Breast epithelium (tissue), 4 donors: ENCODE results near the gene CTH. TPM values are rescaled to one million over a fixed set of nuclear protein-coding genes. Genes with fewer than 3 reads are reported as not detected.

Source experiments
- DNase-seq, 2 donors: peaks; one replicate each; pipeline ENCODE4 v3.0.0-alpha.2; 2019; ENCODE audit warnings: low spot score in 2 of 2
- H3K27ac ChIP-seq, 2 donors: fragments of 200-600 bp; sonication (generic) in 1 of 2; one replicate each; pipeline ENCODE4 v1.5.1; 2016 to 2019; ENCODE audit warnings: mild to moderate bottlenecking in 1 of 2
- H3K27me3 ChIP-seq, 2 donors: fragments of 200-600 bp; sonication (generic) in 1 of 2; one replicate each; pipeline versions ENCODE4 v1.5.1 to v1.6.0; 2017 to 2019; ENCODE audit warnings: control low read depth in 1 of 2, mild to moderate bottlenecking in 1 of 2
- H3K36me3 ChIP-seq: fragments of 200-600 bp; one replicate; pipeline ENCODE4 v1.5.1; 2019
- H3K4me1 ChIP-seq, 2 donors: fragments of 200-600 bp; sonication (generic); one replicate each; pipeline ENCODE4 v1.5.1; 2016 to 2019; ENCODE audit warnings: control low read depth in 1 of 2
- H3K4me3 ChIP-seq, 3 donors: fragments of 200-600 bp; sonication (generic); 1 replicate in 2 of 3; 2 replicates in 1 of 3; pipeline ENCODE4 v1.5.1; 2016 to 2019; ENCODE audit warnings: mild to moderate bottlenecking in 3 of 3, moderate library complexity in 2 of 3
- H3K9me3 ChIP-seq, 2 donors: fragments of 200-600 bp; sonication (generic) in 1 of 2; one replicate each; pipeline ENCODE4 v1.5.1; 2016 to 2019; ENCODE audit warnings: control low read depth in 1 of 2
- CTCF ChIP-seq, 3 donors: fragments of 450-650 bp; IDR thresholded peaks; one replicate each; pipeline ENCODE4 v1.5.1; 2016 to 2017; ENCODE audit warnings: antibody characterized with exemption in 3 of 3, mild to moderate bottlenecking in 3 of 3, moderate library complexity in 3 of 3
- POLR2A ChIP-seq: fragments of 450-650 bp; IDR thresholded peaks from one replicate; pipeline ENCODE4 v1.6.1; 2016; ENCODE audit warnings: antibody characterized with exemption, mild to moderate bottlenecking, moderate library complexity
- POLR2AphosphoS5 ChIP-seq, 3 donors: sonication (generic); formaldehyde crosslinking; IDR thresholded peaks; one replicate each; pipeline ENCODE4 v1.6.1; 2017; ENCODE audit warnings: antibody characterized with exemption in 3 of 3
- intact Hi-C: fragments of 100-400 bp; cut with DNase I; formaldehyde crosslinking; loops from one replicate; pipeline ENCODE4 v1.15.1; 2023; ENCODE audit warnings: low total_unique reads
- total RNA-seq, 3 donors: library from RNA; depleted of rRNA; stranded (reverse); fragments of >200 nt; gene quantifications; one replicate each; pipeline ENCODE4 v1.1.0, GENCODE V29; 2016

The CTH gene
- total RNA-seq, 3 donors from 2014 or later: 4.9 to 11.7 (median 5.3) TPM

- no peaks in the 10 kb centered on the region for H3K9me3 ChIP-seq
- H3K36me3 ChIP-seq: no peaks in the 10 kb centered on the region
- no peak overlapping the region for H3K4me3 ChIP-seq
- no peaks in the 10 kb centered on the region for H3K4me1 ChIP-seq
- DNase-seq: no peak
- TF ChIP-seq CTCF (IDR thresholded peaks at IDR 0.05): no peak
- no peak for TF ChIP-seq POLR2A
- TF ChIP-seq POLR2AphosphoS5 (IDR thresholded peaks at IDR 0.05): no peak
- no peaks in the 10 kb centered on the region for H3K27me3 ChIP-seq
- no peak overlapping the region for H3K27ac ChIP-seq
- intact Hi-C loops: no loop called here
These were observed 72.3 kb downstream of the CTH start for GRCh38 chr1:70483342-70483741.

- H3K27me3 ChIP-seq: no peaks in the 10 kb centered on the region
- no peaks in the 10 kb centered on the region for H3K36me3 ChIP-seq
- H3K27ac ChIP-seq: no peak overlapping the region
- H3K9me3 ChIP-seq: no peaks in the 10 kb centered on the region
- DNase-seq: no peak
- no peaks in the 10 kb centered on the region for H3K4me1 ChIP-seq
- intact Hi-C loops: no loop called here
- H3K4me3 ChIP-seq: no peak overlapping the region
- TF ChIP-seq CTCF (IDR thresholded peaks at IDR 0.05) (no peak), POLR2AphosphoS5 (IDR thresholded peaks at IDR 0.05) (no peak), POLR2A (no peak)
These were observed 74.6 kb downstream of the CTH start for GRCh38 chr1:70485624-70486023.

- no peak for DNase-seq
- H3K4me1 ChIP-seq: no peaks in the 10 kb centered on the region
- H3K27ac ChIP-seq: peak overlapping the region; percentile 4 to 27
- H3K36me3 ChIP-seq: no peaks in the 10 kb centered on the region
- H3K9me3 ChIP-seq: no peaks in the 10 kb centered on the region
- H3K4me3 ChIP-seq: no peak overlapping the region
- TF ChIP-seq CTCF (IDR thresholded peaks at IDR 0.05): no peak
- intact Hi-C loops: no loop called here
- H3K27me3 ChIP-seq: no peaks in the 10 kb centered on the region
These were observed 75.8 kb downstream of the CTH start for GRCh38 chr1:70486676-70487458.

GRCh38 chr1:70487459-70487815, 76.4 kb downstream of the CTH start:
- Histone ChIP-seq H3K4me1 (no peaks in the 10 kb centered on the region), H3K36me3 (no peaks in the 10 kb centered on the region), H3K27ac (no peak overlapping the region), H3K9me3 (no peaks in the 10 kb centered on the region), H3K27me3 (no peaks in the 10 kb centered on the region), H3K4me3 (no peak overlapping the region)
- DNase-seq: no peak
- TF ChIP-seq POLR2A (no peak), POLR2AphosphoS5 (IDR thresholded peaks at IDR 0.05) (no peak), CTCF (IDR thresholded peaks at IDR 0.05) (no peak)
- intact Hi-C loops: no loop called here

GRCh38 chr1:70487910-70488665, 77.0 kb downstream of the CTH start:
- no peak overlapping the region for H3K4me3 ChIP-seq
- no peaks in the 10 kb centered on the region for H3K36me3 ChIP-seq
- H3K4me1 ChIP-seq: no peaks in the 10 kb centered on the region
- H3K27ac ChIP-seq: no peak overlapping the region
- no peak for TF ChIP-seq CTCF (IDR thresholded peaks at IDR 0.05)
- no peak for TF ChIP-seq POLR2AphosphoS5 (IDR thresholded peaks at IDR 0.05)
- no peak for TF ChIP-seq POLR2A
- intact Hi-C loops: no loop called here
- DNase-seq: no peak
- H3K9me3 ChIP-seq: no peaks in the 10 kb centered on the region
- H3K27me3 ChIP-seq: no peaks in the 10 kb centered on the region
